SIG-M5 treated with dmso at 0.1 percent for 504 hours (cell line): ENCODE measurements around the gene RARS1.
A peak's percentile ranks its signal among the peaks of the same experiment; 100 is the strongest.
"Not testable (repeated sequence)": the region's sequence is repeated elsewhere in the genome, so short reads cannot be mapped to it uniquely, and the experiment has no call there.

Source experiments
- DNase-seq: peaks from one replicate; lab custom pipeline; 2025; ENCODE audit not compliant: unreplicated experiment; lab: John Stamatoyannopoulos, UW

Gene RARS1

DNA sequence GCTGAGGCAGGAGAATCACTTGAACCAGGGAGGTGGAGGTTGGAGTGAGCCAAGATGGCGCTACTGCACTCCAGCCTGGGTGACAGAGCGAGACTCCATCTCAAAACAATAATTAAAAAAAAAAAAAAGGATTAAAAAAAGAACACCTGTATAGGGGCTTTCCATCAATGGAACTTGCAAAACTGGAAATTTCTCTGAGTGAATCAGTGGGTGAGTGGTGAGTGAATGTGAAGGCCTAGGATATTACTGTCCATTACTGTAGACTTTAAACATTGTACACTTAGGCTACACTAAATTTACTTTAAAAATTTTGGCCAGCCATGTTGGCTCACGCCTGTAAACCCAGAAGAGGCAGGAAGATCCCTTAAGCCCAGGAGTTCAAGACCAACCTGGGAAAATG, 5.7 kb upstream of the RARS1 start:
- no peak for DNase-seq

- no peak for DNase-seq
These were observed 4.9 kb upstream of the RARS1 start for GRCh38 chr5:168481330-168481788.

DNA sequence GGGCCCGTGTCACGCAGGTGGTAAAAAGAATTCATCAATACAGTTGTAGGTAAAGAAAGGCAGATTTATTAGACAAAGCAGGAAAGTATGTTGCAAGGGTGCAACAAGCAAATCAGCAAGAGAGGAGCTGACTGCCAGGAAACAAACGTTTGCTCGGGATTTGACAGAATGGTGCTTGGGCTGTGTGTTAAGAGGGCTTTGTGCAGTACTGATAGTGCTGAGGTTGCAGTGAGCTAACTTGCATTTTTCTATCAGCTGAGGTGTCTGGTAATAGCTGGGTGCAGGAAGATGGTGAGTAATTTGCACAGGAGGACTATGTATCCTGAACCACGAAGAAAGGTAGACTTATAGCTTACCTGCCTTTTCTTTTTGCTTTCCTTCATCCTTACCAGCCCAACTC, 3.9 kb upstream of the RARS1 start:
- no peak for DNase-seq

DNA sequence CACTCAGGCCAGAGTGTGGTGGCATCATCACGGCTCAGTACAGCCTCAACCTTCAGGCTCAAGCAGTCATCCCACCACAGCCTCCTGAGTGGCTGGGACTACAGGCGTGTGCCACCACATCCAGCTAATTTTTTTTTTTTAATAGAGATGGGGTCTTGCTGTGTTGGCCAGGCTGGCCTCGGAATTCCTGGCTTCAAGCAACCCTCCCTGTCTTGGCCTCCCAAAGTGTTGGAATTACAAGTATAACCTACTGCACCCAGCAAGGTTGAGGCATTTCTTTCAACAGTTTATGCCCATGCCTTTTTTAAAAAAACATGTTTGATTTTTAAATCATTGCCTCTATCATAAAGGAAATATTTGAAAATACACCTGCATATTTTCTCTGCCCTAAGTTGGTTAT, 2.8 kb downstream of the RARS1 start:
- no peak for DNase-seq

DNA sequence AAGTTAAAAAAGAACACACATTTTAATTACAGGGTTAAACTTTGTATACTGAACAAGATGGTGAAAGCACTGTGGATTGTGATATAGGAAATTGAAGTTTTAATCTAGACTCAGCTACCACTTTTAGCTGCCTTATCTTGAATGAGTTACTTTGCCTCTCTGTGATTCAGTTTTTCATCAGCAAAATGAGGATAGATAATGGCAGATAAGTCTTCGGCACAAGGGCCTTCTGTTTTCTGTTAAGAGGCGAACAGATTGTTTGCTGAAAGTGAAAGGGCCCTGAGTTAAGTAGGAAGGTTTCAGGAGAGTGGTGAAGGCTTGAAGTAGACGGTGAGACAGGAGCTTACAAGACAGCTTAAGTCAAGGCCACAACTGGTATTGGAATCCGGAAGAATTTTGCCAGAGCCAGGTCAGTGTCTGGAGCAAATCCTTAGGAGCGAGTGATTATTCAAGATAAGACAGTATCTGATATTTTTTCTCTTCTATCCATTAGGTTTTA, 7.8 kb downstream of the RARS1 start:
- no peak for DNase-seq

DNA sequence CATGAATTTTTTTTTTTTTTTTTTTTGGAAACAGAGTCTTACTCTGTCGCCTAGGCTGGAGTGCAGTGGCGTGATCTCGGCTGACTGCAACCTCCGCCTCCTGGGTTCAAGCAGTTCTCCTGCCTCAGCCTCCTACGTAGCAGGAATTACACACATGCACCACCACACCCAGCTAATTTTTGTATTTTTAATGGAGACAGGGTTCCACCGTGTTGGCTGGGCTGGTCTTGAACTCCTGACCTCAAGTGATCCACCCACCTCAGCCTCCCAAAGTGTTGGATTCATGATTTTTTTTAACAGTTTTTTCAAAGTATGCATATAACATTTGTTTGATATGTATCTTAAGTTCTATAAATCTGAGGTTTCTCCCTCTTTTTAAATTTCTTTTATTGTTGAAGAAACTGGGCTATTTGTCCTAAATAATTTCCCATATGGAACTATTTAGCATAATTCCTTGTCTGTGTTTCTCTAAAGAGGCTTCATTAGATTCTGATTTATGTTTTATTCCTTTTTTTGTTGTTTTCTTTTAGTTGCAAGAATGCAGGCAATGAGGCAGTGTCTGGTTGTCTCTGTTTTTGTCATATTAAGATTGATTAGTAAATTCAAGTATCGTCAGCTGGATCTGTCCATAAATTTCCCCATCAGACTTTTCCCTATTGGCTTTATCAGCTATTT, 16.4 kb downstream of the RARS1 start:
- no peak for DNase-seq

DNA sequence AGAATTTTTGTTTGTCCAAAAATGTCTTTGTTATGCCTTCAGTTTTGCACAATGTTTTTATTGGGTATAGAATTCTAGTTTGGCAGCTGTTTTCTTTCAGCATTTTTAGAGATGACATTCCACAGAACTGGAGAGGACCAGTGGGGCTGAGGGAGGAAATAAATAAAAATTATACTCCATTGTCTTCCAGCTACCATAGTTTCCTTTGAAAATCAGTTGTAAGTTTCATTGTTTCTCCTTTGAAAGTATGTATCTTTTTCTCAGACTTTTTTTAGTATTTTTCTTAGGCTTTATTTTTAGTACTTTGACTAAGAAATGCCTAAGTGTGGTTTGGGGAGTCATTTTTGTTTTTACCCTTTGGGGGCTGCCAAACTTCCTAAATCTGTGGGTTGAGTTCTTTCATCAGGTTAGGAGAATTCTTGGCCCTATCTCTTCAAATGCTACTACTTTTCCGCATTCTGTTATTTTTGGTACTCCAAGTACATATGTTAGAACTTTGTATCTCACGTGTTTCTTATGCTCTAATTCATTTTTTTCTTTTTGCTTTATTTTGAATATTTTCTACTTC, 27.7 kb downstream of the RARS1 start:
- no peak for DNase-seq

- DNase-seq, result no peak
These were observed 39.6 kb downstream of the RARS1 start for GRCh38 chr5:168525856-168526255.

GRCh38 chr5:168527756-168528295, 41.6 kb downstream of the RARS1 start:
- no peak for DNase-seq

GRCh38 chr5:168528521-168529373, 42.5 kb downstream of the RARS1 start, which contains the start of gene FBLL1:
Gene FBLL1 (plus strand): TSS chr5:168529305. CDS start chr5:168529505, 200 bp downstream.
- peak; percentile 12 for DNase-seq

GRCh38 chr5:168529374-168530234, 43.3 kb downstream of the RARS1 start:
- DNase-seq, result no peak

GRCh38 chr5:168530621-168531150, 44.4 kb downstream of the RARS1 start:
- DNase-seq, result no peak

GRCh38 chr5:168531191-168531590, 44.9 kb downstream of the RARS1 start:
- DNase-seq, result no peak

- DNase-seq, result no peak
These were observed 46.0 kb downstream of the RARS1 start for GRCh38 chr5:168531987-168532864.

GRCh38 chr5:168534351-168534750, 48.1 kb downstream of the RARS1 start:
- DNase-seq, result not testable (repeated sequence)

GRCh38 chr5:168537176-168537575, 50.9 kb downstream of the RARS1 start:
- DNase-seq, result no peak

- DNase-seq, result no peak
These were observed 63.3 kb downstream of the RARS1 start for GRCh38 chr5:168549554-168549953.

GRCh38 chr5:168550656-168551055, 64.4 kb downstream of the RARS1 start:
- DNase-seq, result no peak

DNA sequence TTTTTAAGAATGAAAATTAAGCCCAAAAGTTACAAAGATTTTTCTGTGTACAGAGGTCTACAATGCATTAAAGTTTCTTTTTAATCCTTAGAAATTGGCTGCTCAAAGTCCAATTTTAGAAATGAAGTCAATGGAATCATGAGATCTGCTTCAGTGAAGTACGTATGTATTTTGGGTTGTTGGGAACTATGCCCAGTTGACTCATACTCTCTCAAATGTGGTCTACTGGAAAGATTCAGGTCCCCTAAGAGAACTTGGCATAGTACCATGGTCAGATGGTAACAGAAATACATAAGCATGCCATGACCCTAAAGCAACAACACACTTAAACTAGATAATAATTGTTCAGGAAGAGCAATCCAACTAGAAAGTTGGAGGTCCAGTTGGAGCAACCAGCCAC, 65.9 kb downstream of the RARS1 start:
- no peak for DNase-seq
